Activated T-cell treated with anti-CD3 and anti-CD28 coated beads for 24 hours (primary cell): ENCODE measurements around the gene DPYSL4.

ENCODE experiments used
- DNase-seq: peaks from one replicate; pipeline ENCODE4 v3.0.0-alpha.2; 2020; ENCODE audit warnings: low read depth

Gene DPYSL4

DNA sequence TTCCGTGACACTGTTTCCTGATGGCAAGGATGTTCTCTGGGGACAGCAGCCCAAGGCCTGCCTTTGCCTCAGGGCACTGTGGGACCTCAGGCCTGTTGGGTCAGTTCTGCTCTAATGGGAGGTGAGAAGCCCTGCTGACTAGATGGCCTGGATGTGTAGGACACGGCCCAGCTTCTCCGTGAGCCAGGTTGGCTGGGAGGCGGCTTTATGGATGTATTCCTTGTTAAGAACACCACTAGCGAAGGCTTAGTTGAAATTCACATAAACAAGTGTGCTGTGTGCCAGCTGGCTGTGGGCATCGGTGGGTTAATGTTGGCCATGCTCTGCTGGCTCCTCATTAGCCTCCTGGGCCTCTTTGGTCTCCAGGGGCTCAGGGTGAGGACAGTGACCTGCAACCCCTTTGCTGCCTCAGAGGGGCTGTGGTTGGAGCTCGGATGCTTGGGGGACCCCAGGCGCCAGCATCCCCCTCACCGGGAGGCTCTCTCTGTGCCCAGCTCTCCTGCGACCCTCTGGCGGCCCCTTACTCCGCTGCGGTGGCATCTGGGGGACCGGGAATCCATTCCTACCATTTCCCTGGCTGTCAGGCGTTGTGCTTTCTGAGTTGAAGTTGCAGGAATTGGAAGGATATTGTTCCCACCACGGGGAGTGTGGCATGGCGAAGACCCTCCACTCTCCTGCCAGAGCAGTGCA is 22.8 kb upstream of the DPYSL4 start:
- DNase-seq: no peak

DNA sequence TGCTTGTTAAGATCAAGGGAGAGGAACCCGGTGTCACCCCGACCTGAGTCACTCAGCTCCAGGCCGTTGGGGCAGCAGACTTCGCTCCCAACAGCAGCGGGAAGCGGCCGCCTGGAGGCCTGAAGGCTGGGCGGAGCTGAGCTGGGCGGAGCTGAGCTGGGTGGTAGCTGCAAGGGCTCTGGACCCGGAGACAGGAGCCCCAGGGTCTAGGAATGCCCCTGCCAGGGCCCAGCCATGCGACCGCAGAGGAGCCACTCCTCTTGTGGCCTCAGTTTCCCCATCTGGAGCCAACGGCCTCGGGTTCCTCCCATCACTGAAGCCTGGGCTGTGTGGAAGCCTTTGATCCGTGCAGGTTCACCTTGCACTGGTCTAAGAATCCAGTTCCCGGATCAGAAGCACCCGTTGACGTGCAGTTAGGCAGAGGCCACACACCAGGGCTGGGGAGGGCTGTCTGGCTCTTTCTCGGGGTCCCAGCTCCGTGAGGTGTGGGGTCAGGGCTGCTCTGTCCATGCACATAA is 21.9 kb upstream of the DPYSL4 start:
- no peak for DNase-seq

DNA sequence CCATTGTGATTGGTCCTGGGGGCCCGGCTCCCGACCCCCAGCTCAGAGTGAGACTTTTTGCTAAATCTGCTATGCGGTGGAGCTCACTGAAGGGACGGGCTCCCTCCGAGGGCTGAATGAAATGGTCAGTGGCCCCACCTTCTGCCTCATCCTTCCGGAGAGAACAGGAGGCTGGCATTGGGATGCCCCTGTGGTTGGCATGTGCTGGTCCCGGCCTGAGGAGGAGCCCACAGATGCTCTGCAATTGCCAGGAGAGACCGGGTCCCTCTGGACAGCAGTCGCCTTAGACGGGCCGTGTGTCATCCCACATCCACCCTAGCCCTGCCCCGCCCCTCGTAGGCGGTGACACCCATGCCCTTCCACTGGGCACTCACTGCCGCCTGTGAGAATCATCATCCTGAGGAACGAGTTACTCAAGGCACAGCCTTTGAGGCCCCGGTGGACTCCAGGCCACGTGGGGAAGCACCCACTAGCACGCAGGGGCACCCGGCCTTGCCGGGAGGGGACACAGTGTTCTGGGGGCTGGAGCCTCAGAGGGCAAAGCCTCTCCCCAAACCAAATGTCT is 21.2 kb upstream of the DPYSL4 start:
- DNase-seq: no peak

DNA sequence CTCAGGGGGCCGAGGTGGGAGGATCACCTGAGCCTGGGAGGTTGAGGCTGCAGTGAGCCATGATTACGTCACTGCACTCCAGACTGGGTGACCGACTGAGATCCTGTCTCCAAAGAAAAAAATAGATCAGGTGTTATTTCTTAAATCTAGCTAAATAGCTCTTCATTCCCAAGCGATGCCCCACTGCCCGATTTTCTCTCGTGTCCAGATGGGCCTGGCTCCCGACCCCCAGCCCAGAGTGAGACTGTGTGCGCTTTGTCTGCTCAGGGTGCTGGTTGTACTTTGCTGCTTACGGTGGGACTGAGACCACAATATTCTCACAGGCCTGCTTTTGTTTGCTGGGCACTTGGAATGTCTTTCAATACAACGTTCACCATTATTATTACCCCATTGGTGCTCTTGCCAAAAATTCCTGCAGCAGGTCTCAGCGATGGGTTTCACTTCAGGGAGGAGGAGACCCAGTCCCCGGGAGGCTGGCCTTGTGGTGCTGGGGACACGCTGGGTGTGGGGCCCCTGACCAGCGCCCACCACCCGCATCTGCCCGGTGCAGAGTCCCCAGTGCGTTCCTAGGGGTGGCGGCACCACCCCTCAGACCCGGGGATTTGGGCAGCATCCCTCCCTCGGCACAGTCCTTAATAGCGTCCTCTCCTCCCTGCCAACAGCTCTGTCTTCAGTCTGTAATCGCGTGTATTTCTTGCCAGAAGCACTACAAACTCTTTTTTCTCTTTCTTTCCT is 20.4 kb upstream of the DPYSL4 start:
- DNase-seq: no peak

DNA sequence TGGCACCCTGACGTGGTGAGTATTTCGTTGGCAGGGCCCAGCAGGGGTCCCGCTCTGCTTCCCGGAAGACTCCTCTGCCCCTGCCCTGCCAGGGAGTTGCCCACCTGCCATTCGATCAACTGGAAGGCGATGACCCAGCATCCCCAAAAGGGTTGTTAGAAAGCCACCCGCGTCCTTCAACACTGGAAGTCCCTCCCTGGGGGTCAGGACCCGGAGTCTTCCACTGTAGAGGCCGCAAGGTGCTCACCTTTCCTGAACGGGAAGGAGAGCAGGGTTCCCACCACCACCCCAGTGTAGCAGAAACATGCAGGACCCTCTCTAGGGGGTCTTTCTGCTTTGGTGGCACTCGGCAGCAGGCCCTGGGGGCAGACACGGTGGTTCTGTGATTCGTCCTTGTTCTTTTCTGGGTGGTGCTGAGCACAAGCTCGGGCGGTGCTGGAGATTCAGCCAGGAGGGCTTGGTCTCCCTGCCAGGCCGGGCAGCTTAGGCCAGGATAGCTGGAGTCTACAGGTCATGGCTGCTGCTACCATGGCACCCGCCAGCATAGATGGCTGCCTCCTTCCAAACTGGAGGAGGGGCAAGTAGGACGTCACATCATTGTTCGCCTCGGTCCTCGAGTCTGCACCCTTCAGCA is 19.6 kb upstream of the DPYSL4 start:
- no peak for DNase-seq

DNA sequence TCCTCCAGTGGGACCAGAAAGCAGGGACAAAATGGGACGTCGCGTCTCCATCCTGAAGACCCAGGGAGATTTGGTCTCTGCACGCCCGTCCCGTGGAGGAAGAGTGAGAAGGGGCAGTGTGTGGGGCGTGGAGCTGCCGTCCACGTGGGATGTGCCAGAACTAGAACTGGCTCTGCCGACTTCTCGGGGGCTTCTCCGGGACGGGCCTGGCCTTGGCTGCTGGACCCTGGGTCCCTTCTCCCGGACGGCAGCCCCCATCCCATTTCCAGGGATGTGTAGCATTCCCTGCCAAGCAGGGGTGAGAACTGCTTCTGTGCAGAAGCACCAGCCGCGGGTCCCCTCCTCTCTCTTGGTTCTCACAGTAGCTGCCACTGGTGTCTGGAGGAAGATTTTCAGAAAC is 18.8 kb upstream of the DPYSL4 start:
- DNase-seq: no peak

DNA sequence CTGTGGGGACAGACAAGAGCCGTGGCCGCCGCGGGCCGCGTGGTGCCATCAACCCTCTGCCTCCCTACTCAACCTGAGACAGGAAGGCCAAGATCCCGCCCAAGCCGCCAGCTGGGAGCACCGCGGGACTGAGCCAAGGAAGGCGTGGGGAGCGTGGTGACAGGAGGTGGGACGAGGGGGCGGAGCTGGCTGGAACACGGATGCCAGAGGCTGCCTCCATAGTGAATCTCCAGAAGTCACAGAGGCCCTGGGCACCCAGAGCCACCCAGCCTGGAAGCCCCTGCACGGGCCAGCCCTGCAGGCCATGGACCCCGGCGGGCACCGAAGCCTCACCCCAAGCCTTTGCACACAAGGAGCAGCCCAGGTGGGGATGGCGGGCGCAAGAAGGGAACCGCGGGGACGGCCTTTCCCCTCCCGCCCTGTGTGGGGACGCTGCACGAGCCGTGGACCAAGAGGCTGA is 18.1 kb upstream of the DPYSL4 start:
- DNase-seq: no peak

DNA sequence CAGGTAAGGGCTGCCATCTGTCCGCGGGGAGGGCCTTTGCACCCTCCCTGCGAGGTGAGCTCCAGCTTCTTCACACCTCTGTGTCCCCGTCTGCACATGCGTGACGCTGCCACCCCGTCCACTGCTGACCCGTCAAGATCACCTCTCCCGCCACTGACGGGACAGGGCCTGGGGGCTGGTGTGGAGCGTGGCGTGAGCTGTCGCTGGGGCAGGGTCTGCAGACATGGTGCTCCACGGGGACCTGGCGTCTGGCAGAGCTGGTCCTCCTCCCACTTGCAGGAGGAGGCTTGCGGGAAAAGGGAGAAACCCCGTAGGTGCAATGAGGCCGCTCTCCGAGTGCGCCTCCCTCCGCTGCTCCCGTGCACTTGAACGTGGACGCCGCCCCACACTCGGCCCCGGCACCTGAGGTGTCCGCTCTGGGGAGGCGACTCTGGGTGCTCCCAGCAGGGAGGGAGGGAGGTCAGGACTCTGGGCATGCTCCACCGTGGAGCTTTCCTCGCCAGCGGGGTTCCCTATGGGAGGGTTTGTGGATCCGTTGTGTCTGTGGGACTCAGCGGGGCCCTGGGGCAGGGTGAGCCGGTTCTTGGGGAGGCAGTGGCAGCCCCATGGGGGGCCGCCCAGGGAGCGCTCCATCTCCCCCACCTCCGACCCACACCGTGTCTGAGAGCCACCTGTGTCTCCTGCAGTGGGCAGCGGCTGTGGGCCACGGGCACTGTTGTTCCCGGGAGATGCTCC is 17.6 kb upstream of the DPYSL4 start:
- DNase-seq: no peak

DNA sequence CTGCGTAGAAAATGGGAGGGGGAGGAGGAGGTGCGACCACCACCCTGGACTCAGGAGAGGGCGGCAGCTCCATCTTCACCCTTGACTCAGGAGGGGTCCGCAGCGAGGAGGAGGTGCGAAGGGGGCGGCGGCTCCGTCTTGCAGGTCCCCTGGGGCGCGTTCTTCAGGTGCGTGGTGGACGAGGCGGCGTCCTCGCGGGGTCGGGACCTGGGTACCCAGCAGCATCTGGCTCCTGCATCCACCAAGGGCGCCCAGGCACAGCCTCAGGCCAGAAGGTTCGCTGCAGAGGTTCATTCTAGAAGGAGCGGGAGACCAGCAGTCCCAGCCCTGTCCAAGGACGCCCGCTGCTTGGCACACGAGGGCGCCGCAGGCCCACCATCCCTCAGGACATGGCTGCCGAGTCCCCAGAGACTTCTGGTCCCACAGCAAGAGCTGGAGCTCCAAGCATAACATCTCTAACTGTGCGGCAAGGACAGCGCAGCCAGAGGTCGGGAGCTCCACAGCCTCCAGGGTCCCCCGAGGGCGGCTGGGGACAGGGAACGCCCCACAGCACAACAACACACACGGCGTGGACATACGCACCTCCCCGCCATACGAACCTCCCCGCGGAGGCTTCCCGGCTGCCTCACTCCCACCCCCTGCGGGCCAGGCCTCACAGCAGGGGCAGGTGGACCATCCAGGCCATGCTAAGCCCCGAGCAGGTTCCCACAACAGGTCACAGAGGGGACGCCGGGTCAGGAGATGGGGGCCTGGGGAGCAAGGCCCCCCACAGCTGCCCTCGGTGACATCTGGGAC is 16.8 kb upstream of the DPYSL4 start:
- no peak for DNase-seq

DNA sequence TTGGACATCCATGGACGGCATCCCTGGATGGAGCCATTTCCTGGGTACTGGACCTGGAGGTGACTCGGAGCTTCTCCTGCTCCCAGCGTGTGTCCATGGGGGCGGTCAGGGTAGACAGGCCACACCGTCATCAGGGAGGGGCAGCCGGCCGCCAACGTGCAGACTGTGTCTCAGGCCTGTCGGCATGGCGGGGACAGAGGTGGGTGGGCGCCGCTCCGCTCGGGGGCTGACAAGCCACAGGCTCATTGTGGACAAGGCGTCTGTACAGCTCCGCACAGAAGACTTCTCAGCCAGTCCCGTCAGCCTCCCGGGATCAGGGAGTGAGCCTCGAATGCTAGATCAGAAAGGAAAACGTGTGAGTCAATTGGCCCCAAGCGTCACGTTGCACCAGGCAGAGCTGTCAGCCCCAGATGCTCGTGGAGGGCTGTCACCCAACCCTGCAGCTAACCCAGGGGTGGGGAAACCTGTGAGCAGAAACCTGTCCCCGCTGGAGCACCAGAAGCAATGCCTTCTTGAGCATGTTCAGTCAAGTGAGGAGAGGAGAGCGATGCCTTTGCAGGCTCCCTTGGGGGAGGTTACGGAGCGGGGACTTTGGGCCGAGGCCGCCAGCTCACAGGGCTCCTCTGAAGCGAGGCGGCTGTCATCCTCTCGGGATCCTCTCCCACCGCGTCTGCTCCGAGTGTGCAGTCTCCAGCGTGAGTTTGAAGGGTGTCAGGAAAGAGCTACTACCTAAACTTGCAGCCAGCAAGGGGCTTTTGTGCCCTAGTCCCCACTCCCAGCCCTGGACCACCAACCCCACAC is 16.0 kb upstream of the DPYSL4 start:
- no peak for DNase-seq

DNA sequence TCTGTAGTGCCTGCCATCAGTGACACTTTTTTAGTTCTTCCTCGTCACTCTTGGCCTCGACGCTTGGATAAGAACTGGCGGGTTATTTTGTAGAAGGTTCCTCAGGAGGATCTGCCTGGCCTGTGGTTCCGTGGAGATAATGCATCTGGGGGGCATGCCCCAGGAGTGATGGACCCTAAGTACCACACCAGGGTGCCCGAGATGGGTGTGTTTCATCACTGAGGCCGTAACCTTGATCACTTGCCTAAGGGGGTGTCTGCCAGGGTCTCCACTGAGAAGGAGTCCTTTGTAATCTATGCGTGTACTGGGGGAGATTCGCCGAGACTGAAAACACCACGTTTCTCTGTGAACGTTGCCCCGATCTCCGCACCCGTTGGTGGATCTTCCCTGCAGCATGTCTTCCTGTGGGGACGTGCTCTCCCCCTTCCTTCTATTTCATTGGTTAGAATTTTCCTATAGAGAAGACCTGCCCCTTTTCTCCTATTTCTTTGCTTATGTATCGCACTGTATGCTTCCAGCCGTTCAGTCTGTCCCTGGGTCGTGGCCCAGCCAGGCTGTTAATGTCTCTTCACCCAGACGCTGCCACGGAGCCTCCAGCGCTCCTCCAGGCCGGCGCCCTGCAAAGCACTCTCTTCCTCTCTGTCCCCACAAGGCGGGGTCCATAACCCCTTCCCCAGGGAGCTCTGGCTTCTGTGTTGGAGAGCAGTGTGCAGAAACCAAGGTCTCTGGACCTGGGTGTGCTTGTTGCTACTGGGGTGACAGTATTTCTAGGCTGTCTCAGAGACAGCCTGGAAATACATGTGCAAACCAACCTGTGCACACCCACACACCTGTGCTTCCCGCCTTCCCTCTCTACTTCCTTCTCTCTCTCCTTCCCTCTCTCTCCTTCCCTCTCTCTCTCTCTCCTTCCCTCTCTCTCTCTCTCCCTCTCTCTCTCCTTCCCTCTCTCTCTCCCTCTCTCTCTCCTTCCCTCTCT is 14.4 kb upstream of the DPYSL4 start:
- DNase-seq: no peak

DNA sequence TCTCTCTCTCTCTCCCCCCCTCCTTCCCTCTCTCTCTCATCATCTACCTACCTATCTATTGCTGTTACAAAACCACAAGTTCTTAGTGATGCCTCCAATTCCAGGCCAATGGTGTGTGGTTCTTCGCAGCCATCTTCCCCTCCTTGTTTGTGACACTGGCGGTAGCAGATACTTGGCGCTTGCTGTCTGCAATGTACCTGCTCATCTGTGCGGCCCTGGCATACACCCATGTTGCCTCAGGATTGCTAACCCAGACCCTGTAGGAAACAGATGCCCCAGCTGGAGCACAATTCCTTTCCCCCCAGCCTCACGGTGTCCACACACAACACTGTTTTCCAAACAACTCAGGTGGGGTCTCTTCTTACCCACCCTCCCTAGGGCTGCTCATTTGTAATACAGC is 13.6 kb upstream of the DPYSL4 start:
- DNase-seq: no peak

DNA sequence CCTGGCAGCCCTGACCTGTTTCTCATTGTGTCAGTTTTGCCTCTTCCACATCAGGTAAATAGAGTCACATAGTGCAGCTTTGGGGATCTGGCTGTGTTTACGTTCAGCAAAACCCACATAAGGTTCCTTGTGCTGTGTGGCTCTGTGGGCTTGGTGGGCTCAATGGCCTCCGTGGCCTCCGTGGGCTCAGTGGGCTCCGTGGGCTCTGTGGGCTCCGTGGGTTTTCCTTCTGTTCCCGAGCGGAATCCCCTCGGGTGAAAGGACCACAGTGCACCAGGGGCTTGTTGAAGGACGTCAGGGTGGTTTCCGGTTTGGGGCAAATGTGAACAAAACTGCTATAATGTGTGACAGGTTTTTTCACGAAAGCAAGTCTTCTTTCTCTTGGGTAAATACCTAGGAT is 12.5 kb upstream of the DPYSL4 start:
- DNase-seq: no peak

DNA sequence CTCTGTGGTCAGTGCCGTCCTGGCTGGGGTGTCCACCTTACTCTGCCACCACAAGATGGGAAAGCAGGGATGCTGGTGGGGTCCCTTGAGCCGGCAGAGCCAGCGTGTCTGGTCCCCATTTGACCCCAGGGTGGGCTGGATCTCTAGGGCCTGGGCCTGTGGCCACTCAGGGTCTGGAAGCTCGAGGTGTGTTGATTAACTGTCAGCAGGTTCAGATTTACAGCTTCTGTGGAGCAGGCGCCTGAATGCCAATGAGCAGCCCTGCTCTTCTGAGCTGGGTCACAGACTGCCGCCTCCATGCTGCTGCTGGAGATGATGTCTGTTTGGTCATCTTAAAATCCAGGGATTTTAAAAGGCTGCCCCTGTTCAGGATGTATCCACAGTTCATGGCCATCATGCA is 11.3 kb upstream of the DPYSL4 start:
- no peak for DNase-seq

DNA sequence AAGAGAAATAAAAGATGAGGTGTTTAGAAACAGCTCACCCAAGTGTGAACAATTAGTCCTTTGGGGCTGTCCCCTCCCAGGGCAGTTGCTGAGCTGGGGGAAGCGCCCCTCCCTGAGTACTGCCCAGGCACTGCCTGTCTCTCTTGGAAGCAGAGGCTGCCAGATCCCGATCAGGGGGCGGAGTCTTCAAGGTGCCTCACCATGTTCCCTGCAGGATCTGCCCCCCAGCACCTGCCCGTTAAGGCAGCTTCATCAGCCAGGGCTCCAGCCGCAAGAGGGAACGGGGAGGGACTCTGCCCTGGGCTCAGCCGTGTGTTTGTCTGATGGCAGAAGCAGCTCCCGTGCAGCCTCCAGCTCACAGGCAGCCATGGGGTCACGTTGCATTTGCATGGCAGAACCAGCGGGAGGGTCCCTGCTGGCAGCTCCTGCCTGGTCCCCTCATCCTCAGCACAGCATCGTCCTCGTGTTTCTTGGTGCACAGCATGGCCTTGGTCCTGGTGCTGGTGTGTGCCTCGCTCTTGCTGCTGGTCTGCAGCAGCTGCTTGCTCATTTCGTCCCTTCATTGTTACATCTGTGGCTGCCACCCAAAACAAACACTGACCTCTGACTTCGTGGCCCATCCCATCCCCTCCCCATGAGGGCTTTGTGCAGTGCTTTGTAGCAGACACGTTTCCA is 10.7 kb upstream of the DPYSL4 start:
- DNase-seq: no peak

DNA sequence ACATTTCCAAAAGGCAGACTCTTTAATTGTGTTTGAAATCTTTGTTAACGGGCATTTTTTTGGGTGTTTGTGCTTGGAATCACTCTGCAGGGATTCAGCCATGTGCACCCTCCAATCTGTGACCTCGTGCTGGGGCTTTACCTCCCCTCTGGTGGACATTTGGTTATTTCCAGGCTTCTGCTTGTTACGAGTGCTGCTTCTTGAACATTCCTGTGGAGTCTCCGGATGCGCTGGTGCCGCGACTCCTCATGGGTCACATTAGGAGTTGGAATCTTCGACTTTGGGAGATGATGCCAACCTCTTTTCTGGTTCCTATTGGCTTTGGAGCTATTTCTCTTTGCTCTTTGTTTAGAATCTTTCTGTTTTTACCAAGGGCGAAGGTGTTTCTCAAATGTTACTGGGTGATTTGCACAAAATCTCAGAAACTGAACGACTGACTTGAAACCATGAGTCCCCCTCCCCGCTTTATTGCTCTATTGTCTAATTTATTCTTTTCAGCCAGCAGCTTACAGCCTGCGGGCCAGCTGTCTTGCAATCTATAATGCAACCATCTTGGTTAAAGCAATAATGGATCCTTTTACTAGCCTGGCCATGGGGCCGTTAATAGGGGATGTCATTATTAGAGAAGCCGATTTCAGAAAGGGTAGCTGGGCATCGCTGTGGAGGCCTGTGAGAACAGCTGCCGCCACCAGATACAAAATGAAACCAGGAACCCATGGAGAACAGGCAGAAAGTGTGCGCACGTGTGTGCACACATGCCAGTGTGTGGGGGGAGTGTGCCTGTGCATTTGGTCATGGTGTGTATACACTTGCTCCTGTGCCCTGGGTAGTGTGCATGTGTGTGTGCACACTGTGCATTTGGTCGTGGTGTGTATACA is 9.9 kb upstream of the DPYSL4 start:
- no peak for DNase-seq

DNA sequence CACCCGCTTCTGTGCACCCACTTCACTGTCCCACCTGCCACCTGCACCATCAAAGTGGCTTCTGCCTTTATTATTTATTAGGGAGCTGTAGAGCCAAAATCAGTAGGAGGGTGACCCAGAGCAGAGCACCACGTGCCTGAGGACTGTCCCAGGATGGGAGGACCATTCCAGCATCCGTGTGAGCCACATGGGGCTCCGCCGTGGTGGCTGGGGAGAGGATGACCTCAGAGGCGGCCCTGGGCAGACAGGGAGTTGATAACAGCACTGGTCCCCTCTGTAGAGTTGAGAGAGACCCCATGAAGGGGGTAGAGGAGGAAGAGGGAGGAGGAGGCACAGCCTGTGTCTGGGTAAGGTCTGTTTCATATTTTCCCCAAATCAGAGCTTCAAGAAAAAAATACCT is 8.7 kb upstream of the DPYSL4 start:
- no peak for DNase-seq
